Nephron (organoid): ENCODE results near the gene FAM131B.

Experiments used
- H3K27ac Mint-ChIP-seq, 3 experiments: 2 replicates each; pipeline ENCODE4 v1.8.0; 2020; ENCODE audit warnings: mixed read lengths in 3 of 3, mild to moderate bottlenecking in 2 of 3, moderate library complexity in 1 of 3
- H3K27me3 Mint-ChIP-seq: 2 replicates; pipeline ENCODE4 v1.8.0; 2021; ENCODE audit warnings: low read depth, mild to moderate bottlenecking, moderate library complexity, mixed read lengths
- H3K36me3 Mint-ChIP-seq: 2 replicates; pipeline ENCODE4 v1.8.0; 2020; ENCODE audit warnings: low read depth, mixed read lengths
- H3K4me1 Mint-ChIP-seq: 2 replicates; pipeline ENCODE4 v1.8.0; 2020; ENCODE audit warnings: mixed read lengths
- H3K4me3 Mint-ChIP-seq, 3 experiments: 2 replicates each; pipeline ENCODE4 v1.8.0; 2020; ENCODE audit warnings: mild to moderate bottlenecking in 3 of 3, mixed read lengths in 3 of 3, moderate library complexity in 2 of 3
- H3K9me3 Mint-ChIP-seq: 2 replicates; pipeline ENCODE4 v1.8.0; 2020; ENCODE audit warnings: mixed read lengths
- CTCF ChIP-seq, 3 experiments: fragments of 200-600 bp; sonication (generic); IDR thresholded peaks; one replicate each; pipeline ENCODE4 v1.5.0; 2021; ENCODE audit warnings: antibody characterized with exemption in 3 of 3; ENCODE audit not compliant: unreplicated experiment in 3 of 3

FAM131B gene

GRCh38 chr7:143356414-143357050, 6.0 kb downstream of the FAM131B start:
- Mint-ChIP-seq H3K4me3 (no peak overlapping the region), H3K36me3 (peaks cover 11% of the 10 kb centered on the region), H3K27ac (no peak overlapping the region), H3K27me3 (peaks cover 58% of the 10 kb centered on the region), H3K4me1 (peaks cover 5% of the 10 kb centered on the region), H3K9me3 (no peaks in the 10 kb centered on the region)
- no peak for TF ChIP-seq CTCF (IDR thresholded peaks at IDR 0.05; ENCODE audit: unreplicated experiment in 3 of 3)

- Mint-ChIP-seq H3K27me3 (peaks cover 50% of the 10 kb centered on the region), H3K27ac (no peak overlapping the region), H3K36me3 (peaks cover 11% of the 10 kb centered on the region), H3K4me1 (peaks cover 5% of the 10 kb centered on the region), H3K4me3 (no peak overlapping the region), H3K9me3 (no peaks in the 10 kb centered on the region)
- TF ChIP-seq CTCF (IDR thresholded peaks at IDR 0.05; ENCODE audit: unreplicated experiment in 3 of 3), result no peak
Measured at GRCh38 chr7:143355450-143356385, 6.8 kb downstream of the FAM131B start.

GRCh38 chr7:143354965-143355364, 7.5 kb downstream of the FAM131B start:
- no peak for TF ChIP-seq CTCF (IDR thresholded peaks at IDR 0.05; ENCODE audit: unreplicated experiment in 3 of 3)
- Mint-ChIP-seq H3K9me3 (no peaks in the 10 kb centered on the region), H3K36me3 (peaks cover 11% of the 10 kb centered on the region), H3K4me1 (no peaks in the 10 kb centered on the region), H3K27me3 (peaks cover 42% of the 10 kb centered on the region), H3K4me3 (no peak overlapping the region), H3K27ac (no peak overlapping the region)

- Mint-ChIP-seq H3K27ac (no peak overlapping the region), H3K9me3 (no peaks in the 10 kb centered on the region), H3K36me3 (peaks cover 8% of the 10 kb centered on the region), H3K27me3 (peaks cover 36% of the 10 kb centered on the region), H3K4me1 (no peaks in the 10 kb centered on the region), H3K4me3 (no peak overlapping the region)
- TF ChIP-seq CTCF (IDR thresholded peaks at IDR 0.05; ENCODE audit: unreplicated experiment in 3 of 3), result no peak
Measured at GRCh38 chr7:143354376-143354775, 8.1 kb downstream of the FAM131B start.

GRCh38 chr7:143352531-143353002, 9.9 kb downstream of the FAM131B start:
- peaks cover 4% of the 10 kb centered on the region for H3K36me3 Mint-ChIP-seq
- no peak for TF ChIP-seq CTCF (IDR thresholded peaks at IDR 0.05; ENCODE audit: unreplicated experiment in 3 of 3)
- H3K4me1 Mint-ChIP-seq, result no peaks in the 10 kb centered on the region
- peaks cover 23% of the 10 kb centered on the region for H3K27me3 Mint-ChIP-seq
- no peak overlapping the region for H3K4me3 Mint-ChIP-seq
- no peaks in the 10 kb centered on the region for H3K9me3 Mint-ChIP-seq
- H3K27ac Mint-ChIP-seq, result peak overlapping the region in 1 of 3 experiments; percentile 67
